ENCODE measurements around the gene RNF144A. TPM values are rescaled to one million over a fixed set of nuclear protein-coding genes. Genes with fewer than 3 reads are reported as not detected.

RNF144A gene
- total and polyA plus RNA-seq, 8 donors: 1.4 to 71.4 (median 5.6) TPM

- WGBS, 5 donors: 57 to 100% (median 73%) methylated on average over 1 to 8 of the region's 8 CpGs
- TF ChIP-seq POLR2AphosphoS5 (IDR thresholded peaks at IDR 0.05) (no peak), EP300 (IDR thresholded peaks at IDR 0.05) (no peak), CTCF (IDR thresholded peaks at IDR 0.05) (no peak), POLR2A (IDR thresholded peaks at IDR 0.05) (no peak)
These were observed 103.3 kb downstream of the RNF144A start for GRCh38 chr2:7020468-7020867.

GRCh38 chr2:7020939-7021470 is 103.8 kb downstream of the RNF144A start:
- no peak overlapping the region for H3K27ac ChIP-seq

More at GRCh38 chr2:7020468-7020867, 103.3 kb downstream of the RNF144A start:
- Histone ChIP-seq H3K4me3 (no peak overlapping the region), H3K27ac (no peak overlapping the region), H3K36me3 (peaks cover 0 to 27% (median 16%) of the 10 kb centered on the region in 4 donors), H3K9me3 (no peaks in the 10 kb centered on the region), H3K4me1 (peaks cover 11 to 43% (median 25%) of the 10 kb centered on the region in 4 donors), H3K27me3 (no peaks in the 10 kb centered on the region)
- peak in 1 of 2 donors; percentile 34 for DNase-seq
- intact Hi-C loops (cut with DNase I; ENCODE audit: low total_unique reads): no loop called here

GRCh38 chr2:7022492-7023385 is 105.5 kb downstream of the RNF144A start:
- H3K9me3 ChIP-seq: no peaks in the 10 kb centered on the region
- 46 to 58% (median 52%) methylated on average over 11 of the region's 11 CpGs for WGBS, 5 donors
- H3K36me3 ChIP-seq: peaks cover 0 to 27% (median 19%) of the 10 kb centered on the region in 4 donors
- peaks cover 11 to 32% (median 24%) of the 10 kb centered on the region in 4 donors for H3K4me1 ChIP-seq
- no peak for DNase-seq
- intact Hi-C loops (cut with DNase I; ENCODE audit: low total_unique reads): no loop called here
- H3K4me3 ChIP-seq: no peak overlapping the region
- H3K27me3 ChIP-seq: no peaks in the 10 kb centered on the region
- no peak for TF ChIP-seq CTCF (IDR thresholded peaks at IDR 0.05)
- no peak overlapping the region for H3K27ac ChIP-seq

More at GRCh38 chr2:7020939-7021470, 103.8 kb downstream of the RNF144A start:
- peaks cover 0 to 27% (median 16%) of the 10 kb centered on the region in 4 donors for H3K36me3 ChIP-seq
- DNase-seq: no peak
- intact Hi-C loops (cut with DNase I; ENCODE audit: low total_unique reads): no loop called here
- no peaks in the 10 kb centered on the region for H3K27me3 ChIP-seq
- H3K4me3 ChIP-seq: no peak overlapping the region
- no peaks in the 10 kb centered on the region for H3K9me3 ChIP-seq
- H3K4me1 ChIP-seq: peaks cover 11 to 40% (median 23%) of the 10 kb centered on the region in 4 donors
- 71 to 94% (median 80%) methylated on average over 11 of the region's 11 CpGs for WGBS, 5 donors
- TF ChIP-seq CTCF (IDR thresholded peaks at IDR 0.05): no peak
- no peak for TF ChIP-seq POLR2AphosphoS5 (IDR thresholded peaks at IDR 0.05)
- no peak for TF ChIP-seq EP300 (IDR thresholded peaks at IDR 0.05)
- no peak for TF ChIP-seq POLR2A (IDR thresholded peaks at IDR 0.05)

GRCh38 chr2:7023542-7023941 is 106.3 kb downstream of the RNF144A start:
- peaks cover 11 to 35% (median 20%) of the 10 kb centered on the region in 4 donors for H3K4me1 ChIP-seq
- no peak overlapping the region for H3K4me3 ChIP-seq
- intact Hi-C loops (cut with DNase I; ENCODE audit: low total_unique reads): no loop called here
- no peaks in the 10 kb centered on the region for H3K27me3 ChIP-seq
- TF ChIP-seq EP300 (IDR thresholded peaks at IDR 0.05) (no peak), POLR2AphosphoS5 (IDR thresholded peaks at IDR 0.05) (no peak), CTCF (IDR thresholded peaks at IDR 0.05) (no peak), POLR2A (IDR thresholded peaks at IDR 0.05) (no peak)
- WGBS, 5 donors: 35 to 50% (median 38%) methylated on average over 2 of the region's 2 CpGs
- DNase-seq: no peak
- no peaks in the 10 kb centered on the region for H3K9me3 ChIP-seq
- peaks cover 0 to 27% (median 19%) of the 10 kb centered on the region in 4 donors for H3K36me3 ChIP-seq
- H3K27ac ChIP-seq: no peak overlapping the region

Data from stomach (tissue), 9 donors.